Tibial nerve (tissue), 4 donors: ENCODE measurements around the gene MDP1.

ENCODE experiments used
- EP300 ChIP-seq, 2 donors: sonication (generic); formaldehyde crosslinking; IDR thresholded peaks; one replicate each; pipeline ENCODE4 v1.6.1; 2017; ENCODE audit warnings: antibody characterized with exemption in 2 of 2, mild to moderate bottlenecking in 1 of 2
- POLR2A ChIP-seq, 2 donors: fragments of 450-650 bp; IDR thresholded peaks; one replicate each; pipeline ENCODE4 v1.6.1; 2017; ENCODE audit warnings: antibody characterized with exemption in 2 of 2, mild to moderate bottlenecking in 2 of 2, moderate library complexity in 2 of 2
- TF ChIP-seq, protein P1 (sequence below), 5 experiments: fragments of 200-600 bp in 3 of 5; fragments of 450-650 bp in 2 of 5; sonication (generic) in 3 of 5; IDR thresholded peaks; one replicate each; pipeline ENCODE4 v1.5.1; 2016 to 2019; ENCODE audit warnings: antibody characterized with exemption in 5 of 5, mild to moderate bottlenecking in 3 of 5, moderate library complexity in 2 of 5

DNA sequence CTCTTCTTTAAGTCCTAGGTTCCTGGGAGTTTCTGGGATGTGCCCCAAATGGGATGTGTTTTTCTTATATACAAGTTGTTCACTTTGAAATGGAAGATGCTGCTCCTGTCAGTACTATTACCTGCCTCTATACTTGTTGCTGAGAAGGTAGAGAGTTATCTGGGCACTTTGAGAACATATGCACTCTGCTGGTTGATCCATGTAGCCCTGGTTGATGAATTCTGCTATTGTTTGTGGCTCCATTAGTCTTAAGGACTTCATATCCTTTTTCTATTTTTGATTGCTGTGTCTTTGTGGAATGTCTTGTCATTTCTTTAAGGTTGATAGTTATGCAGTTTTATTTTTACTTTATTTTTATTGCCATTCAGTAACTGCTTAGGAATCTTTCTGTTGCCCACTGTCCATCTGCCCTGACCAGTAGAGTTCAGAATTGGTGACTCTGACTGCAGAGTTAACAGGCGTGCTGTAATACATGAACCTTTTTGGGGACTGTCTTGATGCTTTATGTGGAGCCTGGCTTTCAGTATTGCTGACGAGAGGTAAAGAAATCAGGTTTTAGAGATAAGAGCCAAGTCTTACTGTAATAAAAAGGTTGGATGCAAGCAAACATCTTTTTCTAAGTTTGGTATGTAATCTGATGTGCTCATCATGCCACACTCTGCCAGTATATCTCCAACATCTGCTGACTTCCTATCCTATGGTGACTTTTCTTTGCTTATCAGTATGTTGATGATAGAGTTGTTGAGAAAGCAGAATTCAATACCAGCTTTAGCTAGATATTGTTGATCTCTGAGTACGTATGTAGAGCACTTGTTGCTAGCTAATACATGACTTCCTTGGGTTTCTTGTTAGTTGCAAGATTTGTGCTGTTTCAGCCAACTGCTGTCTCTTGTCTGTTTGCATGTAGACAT lies 18.5 kb upstream of the MDP1 start:
- TF ChIP-seq POLR2A (IDR thresholded peaks at IDR 0.05) (no peak), EP300 (IDR thresholded peaks at IDR 0.05) (no peak)
- TF ChIP-seq, protein P1, sequence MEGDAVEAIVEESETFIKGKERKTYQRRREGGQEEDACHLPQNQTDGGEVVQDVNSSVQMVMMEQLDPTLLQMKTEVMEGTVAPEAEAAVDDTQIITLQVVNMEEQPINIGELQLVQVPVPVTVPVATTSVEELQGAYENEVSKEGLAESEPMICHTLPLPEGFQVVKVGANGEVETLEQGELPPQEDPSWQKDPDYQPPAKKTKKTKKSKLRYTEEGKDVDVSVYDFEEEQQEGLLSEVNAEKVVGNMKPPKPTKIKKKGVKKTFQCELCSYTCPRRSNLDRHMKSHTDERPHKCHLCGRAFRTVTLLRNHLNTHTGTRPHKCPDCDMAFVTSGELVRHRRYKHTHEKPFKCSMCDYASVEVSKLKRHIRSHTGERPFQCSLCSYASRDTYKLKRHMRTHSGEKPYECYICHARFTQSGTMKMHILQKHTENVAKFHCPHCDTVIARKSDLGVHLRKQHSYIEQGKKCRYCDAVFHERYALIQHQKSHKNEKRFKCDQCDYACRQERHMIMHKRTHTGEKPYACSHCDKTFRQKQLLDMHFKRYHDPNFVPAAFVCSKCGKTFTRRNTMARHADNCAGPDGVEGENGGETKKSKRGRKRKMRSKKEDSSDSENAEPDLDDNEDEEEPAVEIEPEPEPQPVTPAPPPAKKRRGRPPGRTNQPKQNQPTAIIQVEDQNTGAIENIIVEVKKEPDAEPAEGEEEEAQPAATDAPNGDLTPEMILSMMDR (IDR thresholded peaks at IDR 0.05): no peak
